ENCODE results near the gene CBY1. TPM values are rescaled to one million over a fixed set of nuclear protein-coding genes. Genes with fewer than 3 reads are reported as not detected.
"Not testable (repeated sequence)": the region's sequence is repeated elsewhere in the genome, so short reads cannot be mapped to it uniquely, and the experiment has no call there.

CBY1 gene
- total and polyA plus RNA-seq, 4 donors, result 6.3 to 14.9 (median 8.9) TPM

DNA sequence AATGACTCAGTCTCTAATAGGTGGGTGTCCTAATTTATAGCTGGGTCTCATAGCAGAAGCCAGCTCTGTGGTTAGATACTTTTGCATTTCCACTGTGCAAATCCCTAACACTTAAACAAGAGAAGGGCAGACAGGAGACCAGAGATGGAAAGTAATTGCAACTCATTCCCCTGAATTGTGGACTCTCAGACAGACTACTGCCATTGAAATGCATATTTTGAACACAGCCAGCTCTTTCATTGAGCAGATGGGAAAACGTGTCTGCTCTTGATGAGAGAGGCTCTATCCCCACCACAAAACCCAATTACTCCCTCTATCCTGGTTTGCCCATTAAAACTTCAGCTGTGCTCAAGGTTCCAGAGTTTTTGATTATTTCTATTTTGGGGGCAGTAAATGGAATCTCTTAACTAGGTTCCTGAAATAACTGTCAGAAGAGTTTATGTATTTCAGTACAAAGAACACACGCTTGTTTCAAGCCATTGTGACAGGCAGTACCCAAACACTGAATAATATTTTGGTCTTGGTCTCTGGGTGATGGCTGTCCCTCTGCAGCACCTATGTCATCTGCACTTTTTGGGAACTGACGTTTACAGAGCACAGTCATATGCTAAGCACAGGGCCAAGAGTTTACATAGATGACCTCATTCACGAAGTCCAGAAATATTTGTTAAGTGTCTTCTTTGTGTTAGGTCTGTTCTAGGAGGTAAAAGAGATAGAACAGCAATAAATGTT, 41.9 kb upstream of the CBY1 start:
- WGBS, result 58% methylated on average over 4 of the region's 4 CpGs
- Histone ChIP-seq H3K27ac (ENCODE audit: low read depth in 1 of 2, low read length in 2 of 2) (no peak overlapping the region), H3K4me3 (ENCODE audit: low read depth in 1 of 3, low read length in 3 of 3) (no peak overlapping the region), H3K4me1 (ENCODE audit: control insufficient read depth in 4 of 4, insufficient read depth in 4 of 4, low read length in 3 of 4) (peaks cover 0 to 11% (median 6%) of the 10 kb centered on the region in 4 donors), H3K27me3 (ENCODE audit: control insufficient read depth in 4 of 4, insufficient read depth in 4 of 4, low read length in 3 of 4) (no peaks in the 10 kb centered on the region), H3K9ac (ENCODE audit: low read depth in 1 of 2, low read length in 2 of 2) (no peak overlapping the region), H3K36me3 (ENCODE audit: control insufficient read depth in 4 of 4, insufficient read depth in 3 of 4, low read depth in 1 of 4, low read length in 3 of 4) (no peaks in the 10 kb centered on the region), H3K9me3 (ENCODE audit: control insufficient read depth in 4 of 4, low read length in 3 of 4) (no peaks in the 10 kb centered on the region)
- no peak for DNase-seq (ENCODE audit: low spot score)
- TF ChIP-seq RAD21 (IDR thresholded peaks at IDR 0.05), result no peak
- TF ChIP-seq NR2F2 (IDR thresholded peaks at IDR 0.05), result no peak
- no peak for TF ChIP-seq TAF1 (conservative IDR thresholded peaks at IDR 0.05)

DNA sequence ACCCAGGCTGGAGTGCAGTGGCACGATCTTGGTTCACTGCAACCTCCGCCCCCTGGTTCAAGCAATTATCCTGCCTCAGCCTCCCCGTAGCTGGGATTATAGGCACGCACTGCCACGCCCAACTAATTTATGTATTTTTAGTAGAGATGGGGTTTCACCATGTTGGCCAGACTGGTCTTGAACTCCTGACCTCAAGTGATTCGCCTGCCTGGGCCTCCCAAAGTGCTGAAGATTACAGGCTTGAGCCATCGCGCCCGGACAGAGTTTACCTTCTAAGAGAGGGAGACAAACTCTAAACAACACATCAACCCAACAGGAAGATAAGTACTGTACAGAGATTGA, 41.4 kb upstream of the CBY1 start:
- H3K27ac ChIP-seq (ENCODE audit: low read depth in 1 of 2, low read length in 2 of 2); H3K9me3 ChIP-seq (ENCODE audit: control insufficient read depth in 4 of 4, low read length in 3 of 4); H3K4me3 ChIP-seq (ENCODE audit: low read depth in 1 of 3, low read length in 3 of 3); H3K27me3 ChIP-seq (ENCODE audit: control insufficient read depth in 4 of 4, insufficient read depth in 4 of 4, low read length in 3 of 4); DNase-seq (ENCODE audit: low spot score); H3K36me3 ChIP-seq (ENCODE audit: control insufficient read depth in 4 of 4, insufficient read depth in 3 of 4, low read depth in 1 of 4, low read length in 3 of 4); H3K9ac ChIP-seq (ENCODE audit: low read depth in 1 of 2, low read length in 2 of 2): not testable (repeated sequence)
- H3K4me1 ChIP-seq (ENCODE audit: control insufficient read depth in 4 of 4, insufficient read depth in 4 of 4, low read length in 3 of 4), result peaks cover 0 to 11% (median 6%) of the 10 kb centered on the region in 4 donors
- WGBS, result 92% methylated on average over 9 of the region's 9 CpGs

DNA sequence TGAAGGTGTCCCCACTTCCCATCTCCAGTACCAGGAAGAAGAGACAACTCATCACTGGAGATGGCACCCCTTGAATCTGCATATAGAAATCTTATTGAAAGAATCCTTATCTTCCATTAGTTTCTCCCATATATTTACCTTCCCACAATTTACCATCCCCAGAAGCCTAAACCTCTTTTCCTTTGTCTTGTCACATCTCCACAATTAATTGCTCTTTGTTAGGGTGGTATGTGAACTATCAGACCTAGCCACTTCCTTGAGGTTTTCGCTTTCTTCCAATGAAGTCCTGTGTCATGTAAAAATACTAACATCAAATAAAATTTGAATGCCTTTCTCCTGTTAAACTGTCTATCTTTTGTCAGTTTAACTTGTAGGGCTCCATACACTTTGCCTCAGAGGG, 38.2 kb upstream of the CBY1 start:
- no peaks in the 10 kb centered on the region for H3K9me3 ChIP-seq (ENCODE audit: control insufficient read depth in 4 of 4, low read length in 3 of 4)
- TF ChIP-seq RAD21 (IDR thresholded peaks at IDR 0.05), result no peak
- TF ChIP-seq FOXA1 (IDR thresholded peaks at IDR 0.05), result no peak
- no peak for TF ChIP-seq GABPA (IDR thresholded peaks at IDR 0.05 in 1 of 2, conservative IDR thresholded peaks at IDR 0.05 in 1 of 2)
- no peak for TF ChIP-seq JUND (IDR thresholded peaks at IDR 0.05)
- no peak overlapping the region for H3K4me3 ChIP-seq (ENCODE audit: low read depth in 1 of 3, low read length in 3 of 3)
- H3K9ac ChIP-seq (ENCODE audit: low read depth in 1 of 2, low read length in 2 of 2), result no peak overlapping the region
- H3K4me1 ChIP-seq (ENCODE audit: control insufficient read depth in 4 of 4, insufficient read depth in 4 of 4, low read length in 3 of 4), result no peaks in the 10 kb centered on the region
- H3K36me3 ChIP-seq (ENCODE audit: control insufficient read depth in 4 of 4, insufficient read depth in 3 of 4, low read depth in 1 of 4, low read length in 3 of 4), result no peaks in the 10 kb centered on the region
- H3K27ac ChIP-seq (ENCODE audit: low read depth in 1 of 2, low read length in 2 of 2), result no peak overlapping the region
- WGBS, result 96% methylated on average over 1 of the region's 1 CpG
- no peaks in the 10 kb centered on the region for H3K27me3 ChIP-seq (ENCODE audit: control insufficient read depth in 4 of 4, insufficient read depth in 4 of 4, low read length in 3 of 4)
- DNase-seq (ENCODE audit: low spot score), result no peak

DNA sequence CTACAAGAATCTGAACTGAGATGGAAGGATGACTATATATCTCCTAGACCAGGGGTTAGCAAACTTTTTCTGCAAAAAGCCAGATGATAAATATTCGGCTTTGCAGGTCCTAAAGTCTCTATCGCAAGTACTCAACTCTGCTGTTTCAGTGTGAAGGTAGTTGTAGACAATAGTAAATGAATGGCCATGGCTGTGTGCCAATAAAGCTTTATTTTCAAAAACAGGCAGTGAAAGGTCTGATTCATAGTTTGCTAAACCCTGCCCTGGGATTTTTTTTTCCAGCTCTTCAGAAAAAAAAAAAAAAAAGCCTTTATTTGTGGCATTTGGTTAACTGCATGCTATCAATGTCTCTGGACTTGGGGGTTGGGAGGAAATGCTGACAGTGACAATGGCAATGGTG, 37.8 kb upstream of the CBY1 start:
- DNase-seq (ENCODE audit: low spot score), result no peak
- Histone ChIP-seq H3K36me3 (ENCODE audit: control insufficient read depth in 4 of 4, insufficient read depth in 3 of 4, low read depth in 1 of 4, low read length in 3 of 4) (no peaks in the 10 kb centered on the region), H3K9ac (ENCODE audit: low read depth in 1 of 2, low read length in 2 of 2) (no peak overlapping the region), H3K27ac (ENCODE audit: low read depth in 1 of 2, low read length in 2 of 2) (no peak overlapping the region), H3K4me3 (ENCODE audit: low read depth in 1 of 3, low read length in 3 of 3) (no peak overlapping the region), H3K4me1 (ENCODE audit: control insufficient read depth in 4 of 4, insufficient read depth in 4 of 4, low read length in 3 of 4) (no peaks in the 10 kb centered on the region), H3K9me3 (ENCODE audit: control insufficient read depth in 4 of 4, low read length in 3 of 4) (no peaks in the 10 kb centered on the region), H3K27me3 (ENCODE audit: control insufficient read depth in 4 of 4, insufficient read depth in 4 of 4, low read length in 3 of 4) (no peaks in the 10 kb centered on the region)
- TF ChIP-seq, protein P1, sequence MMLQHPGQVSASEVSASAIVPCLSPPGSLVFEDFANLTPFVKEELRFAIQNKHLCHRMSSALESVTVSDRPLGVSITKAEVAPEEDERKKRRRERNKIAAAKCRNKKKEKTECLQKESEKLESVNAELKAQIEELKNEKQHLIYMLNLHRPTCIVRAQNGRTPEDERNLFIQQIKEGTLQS (IDR thresholded peaks at IDR 0.05), result no peak
- no peak for TF ChIP-seq HNF4G (IDR thresholded peaks at IDR 0.05)
- no peak for TF ChIP-seq GABPA (IDR thresholded peaks at IDR 0.05 in 1 of 2, conservative IDR thresholded peaks at IDR 0.05 in 1 of 2)
- no peak for TF ChIP-seq FOXA1 (IDR thresholded peaks at IDR 0.05)
- no peak for TF ChIP-seq SP1 (IDR thresholded peaks at IDR 0.05)
- no peak for TF ChIP-seq EGR1 (IDR thresholded peaks at IDR 0.05; ENCODE audit: low read depth in 2 of 2)
- WGBS, result 94% methylated on average over 2 of the region's 2 CpGs
